PFSK-1 (cell line): ENCODE data around the gene PPP2R5A.

ENCODE experiments used
- POLR2AphosphoS5 ChIP-seq: IDR thresholded peaks from 2 replicates; pipeline ENCODE4 v1.6.1; 2012; ENCODE audit warnings: low read depth, mild to moderate bottlenecking, control low read depth, low read length, moderate library complexity
- SIN3A ChIP-seq: IDR thresholded peaks from 2 replicates; pipeline ENCODE4 v1.6.1; 2012; ENCODE audit warnings: mild to moderate bottlenecking, low read length, moderate library complexity, borderline replicate concordance; ENCODE audit not compliant: insufficient read depth

DNA sequence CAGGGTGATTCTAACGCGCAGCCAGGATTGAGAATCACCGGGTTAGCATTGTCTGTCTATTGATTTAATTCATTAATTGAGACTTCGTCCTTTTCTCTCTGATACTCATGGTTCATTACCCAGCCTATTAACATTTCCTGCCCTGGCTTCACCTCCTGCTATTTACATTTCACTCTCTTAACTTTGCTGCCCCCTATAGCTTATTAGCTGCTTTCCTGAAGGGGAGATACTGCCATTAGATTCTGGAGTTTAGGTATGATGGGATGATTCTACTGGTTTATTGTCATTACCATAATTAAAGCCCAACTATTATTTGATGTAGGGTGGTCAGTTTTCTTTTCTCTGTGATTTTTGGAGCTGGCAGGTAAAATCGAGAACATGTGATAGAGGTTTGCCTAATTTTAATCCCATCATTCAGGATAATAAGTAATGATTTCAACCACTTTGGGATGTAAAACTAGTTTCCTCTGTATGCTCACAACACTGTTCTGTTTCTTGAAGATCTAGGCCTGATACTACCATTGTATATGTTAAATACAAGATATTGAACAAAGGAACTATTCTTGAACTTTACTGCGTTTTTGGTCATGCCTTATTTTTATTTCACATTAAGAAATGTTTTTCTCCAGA is 6.4 kb downstream of the PPP2R5A start:
- TF ChIP-seq POLR2AphosphoS5 (no peak), SIN3A (no peak)
